GM21381 (cell line): ENCODE results near the gene USP3.
"Not testable (repeated sequence)": the region's sequence is repeated elsewhere in the genome, so short reads cannot be mapped to it uniquely, and the experiment has no call there.

ENCODE experiments used
- ATAC-seq: cut with Tn5 transposase; IDR thresholded peaks from one replicate; pipeline ENCODE4 v1.9.1; 2021; ENCODE audit warnings: mild to moderate bottlenecking, moderate library complexity; ENCODE audit not compliant: unreplicated experiment

Gene USP3

GRCh38 chr15:63509955-63510940 lies 5.9 kb downstream of the USP3 start:
- ATAC-seq = no peak

- ATAC-seq = no peak
Observed at GRCh38 chr15:63512148-63512547, 7.8 kb downstream of the USP3 start.

- ATAC-seq = no peak
Observed at GRCh38 chr15:63513271-63513670, 8.9 kb downstream of the USP3 start.

GRCh38 chr15:63513728-63514127 lies 9.3 kb downstream of the USP3 start:
- no peak for ATAC-seq

- ATAC-seq = no peak
Observed at GRCh38 chr15:63514531-63514943, 10.1 kb downstream of the USP3 start.

GRCh38 chr15:63517202-63517601 lies 12.8 kb downstream of the USP3 start:
- no peak for ATAC-seq

GRCh38 chr15:63517628-63518027 lies 13.2 kb downstream of the USP3 start:
- no peak for ATAC-seq

GRCh38 chr15:63519041-63519440 lies 14.6 kb downstream of the USP3 start:
- no peak for ATAC-seq

GRCh38 chr15:63519548-63520178 lies 15.3 kb downstream of the USP3 start:
- ATAC-seq = no peak

- not testable (repeated sequence) for ATAC-seq
Observed at GRCh38 chr15:63520462-63520861, 16.1 kb downstream of the USP3 start.

GRCh38 chr15:63522225-63522578 lies 17.8 kb downstream of the USP3 start:
- ATAC-seq = no peak

GRCh38 chr15:63523306-63523990 lies 19.1 kb downstream of the USP3 start:
- ATAC-seq = no peak

- ATAC-seq = no peak
Observed at GRCh38 chr15:63524316-63525015, 20.1 kb downstream of the USP3 start.

GRCh38 chr15:63526401-63526800 lies 22.0 kb downstream of the USP3 start:
- no peak for ATAC-seq

GRCh38 chr15:63528138-63528659 lies 23.8 kb downstream of the USP3 start:
- ATAC-seq = no peak

- ATAC-seq = no peak
Observed at GRCh38 chr15:63530235-63530634, 25.8 kb downstream of the USP3 start.

- no peak for ATAC-seq
Observed at GRCh38 chr15:63530752-63531299, 26.4 kb downstream of the USP3 start.

- ATAC-seq = no peak
Observed at GRCh38 chr15:63531586-63531985, 27.2 kb downstream of the USP3 start.

GRCh38 chr15:63532307-63532744 lies 27.9 kb downstream of the USP3 start:
- no peak for ATAC-seq

GRCh38 chr15:63534888-63535287 lies 30.5 kb downstream of the USP3 start:
- ATAC-seq = not testable (repeated sequence)
